Astrocyte of the spinal cord (primary cell): Measurements from ENCODE around the gene RNASET2.

Experiments used
- DNase-seq: peaks from one replicate; pipeline ENCODE4 v3.0.0; 2011; ENCODE audit warnings: low read depth, low spot score
- H3K4me3 ChIP-seq: 2 replicates; pipeline ENCODE4 v1.5.1; 2011; ENCODE audit warnings: low read depth, mild to moderate bottlenecking, low read length, moderate library complexity
- in situ Hi-C: cut with HindIII; loops from 2 replicates; pipeline ENCODE4 v1.10.0; 2017; ENCODE audit warnings: low sequenced_read_pairs
- TF ChIP-seq, protein P1 (sequence below): IDR thresholded peaks from 2 replicates; pipeline ENCODE4 v1.5.1; 2012; ENCODE audit warnings: low read depth, mild to moderate bottlenecking, low read length, inconsistent platforms

The RNASET2 gene

GRCh38 chr6:166998256-166999144 lies 42.1 kb upstream of the RNASET2 start:
- TF ChIP-seq, protein P1, sequence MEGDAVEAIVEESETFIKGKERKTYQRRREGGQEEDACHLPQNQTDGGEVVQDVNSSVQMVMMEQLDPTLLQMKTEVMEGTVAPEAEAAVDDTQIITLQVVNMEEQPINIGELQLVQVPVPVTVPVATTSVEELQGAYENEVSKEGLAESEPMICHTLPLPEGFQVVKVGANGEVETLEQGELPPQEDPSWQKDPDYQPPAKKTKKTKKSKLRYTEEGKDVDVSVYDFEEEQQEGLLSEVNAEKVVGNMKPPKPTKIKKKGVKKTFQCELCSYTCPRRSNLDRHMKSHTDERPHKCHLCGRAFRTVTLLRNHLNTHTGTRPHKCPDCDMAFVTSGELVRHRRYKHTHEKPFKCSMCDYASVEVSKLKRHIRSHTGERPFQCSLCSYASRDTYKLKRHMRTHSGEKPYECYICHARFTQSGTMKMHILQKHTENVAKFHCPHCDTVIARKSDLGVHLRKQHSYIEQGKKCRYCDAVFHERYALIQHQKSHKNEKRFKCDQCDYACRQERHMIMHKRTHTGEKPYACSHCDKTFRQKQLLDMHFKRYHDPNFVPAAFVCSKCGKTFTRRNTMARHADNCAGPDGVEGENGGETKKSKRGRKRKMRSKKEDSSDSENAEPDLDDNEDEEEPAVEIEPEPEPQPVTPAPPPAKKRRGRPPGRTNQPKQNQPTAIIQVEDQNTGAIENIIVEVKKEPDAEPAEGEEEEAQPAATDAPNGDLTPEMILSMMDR: no peak
- DNase-seq: no peak
- in situ Hi-C loops: no loop called here
- H3K4me3 ChIP-seq: peak overlapping the region; percentile 77

DNA sequence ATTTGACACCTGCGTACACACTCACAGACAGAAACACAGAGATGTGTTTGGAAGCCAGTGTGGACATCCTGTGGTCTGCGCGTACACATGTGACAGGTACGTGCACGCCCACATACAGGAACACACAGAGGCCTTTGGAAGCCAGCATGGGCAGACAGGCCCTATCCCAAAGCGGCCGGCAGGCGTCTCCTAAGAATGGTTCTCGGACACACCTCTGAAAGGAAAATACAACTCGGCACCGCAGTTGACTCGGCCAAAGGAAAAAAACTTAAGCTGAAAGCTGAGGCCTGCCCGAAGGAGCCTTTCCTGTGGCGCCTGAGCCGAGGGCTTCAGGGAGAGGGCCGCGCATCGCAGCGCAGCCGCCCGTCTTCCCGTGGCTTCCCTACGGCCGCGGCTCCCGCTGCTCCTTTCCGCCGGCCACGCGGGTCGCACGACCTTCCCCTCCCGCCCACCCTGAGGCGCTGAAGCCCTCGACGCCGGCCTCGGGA lies 41.5 kb upstream of the RNASET2 start:
- in situ Hi-C loops: no loop called here
- DNase-seq: peak; percentile 69
- TF ChIP-seq, protein P1: peak; percentile 73
- H3K4me3 ChIP-seq: peak overlapping the region; percentile 77

- H3K4me3 ChIP-seq: peak overlapping the region; percentile 77
- in situ Hi-C loops: no loop called here
- TF ChIP-seq, protein P1: no peak
- DNase-seq: no peak
Observed at GRCh38 chr6:166997348-166997747, 41.0 kb upstream of the RNASET2 start.

GRCh38 chr6:166996406-166996805 lies 40.1 kb upstream of the RNASET2 start:
- no peak overlapping the region for H3K4me3 ChIP-seq
- TF ChIP-seq, protein P1: no peak
- in situ Hi-C loops: no loop called here
- DNase-seq: peak; percentile 36

- peak; percentile 50 for DNase-seq
- H3K4me3 ChIP-seq: no peak overlapping the region
- in situ Hi-C loops: no loop called here
- TF ChIP-seq, protein P1: peak; percentile 50
Observed at GRCh38 chr6:166989427-166990032, 33.2 kb upstream of the RNASET2 start.

GRCh38 chr6:166988674-166989201 lies 32.4 kb upstream of the RNASET2 start:
- H3K4me3 ChIP-seq: no peak overlapping the region
- no peak for DNase-seq
- TF ChIP-seq, protein P1: no peak
- in situ Hi-C loops: no loop called here
